ENCODE results near the gene MBP. TPM values are rescaled to one million over a fixed set of nuclear protein-coding genes. Genes with fewer than 3 reads are reported as not detected.

Gene MBP
- total RNA-seq, 4 donors from 2014 or later: 40.9 to 67.7 (median 51.8) TPM

- Histone ChIP-seq H3K4me3 (no peak overlapping the region), H3K4me1 (peaks cover 4 to 27% (median 19%) of the 10 kb centered on the region in 4 donors), H3K9me3 (no peaks in the 10 kb centered on the region), H3K27ac (no peak overlapping the region), H3K27me3 (no peaks in the 10 kb centered on the region), H3K36me3 (peaks cover 0 to 8% (median 0%) of the 10 kb centered on the region in 3 donors)
- TF ChIP-seq POLR2A (IDR thresholded peaks at IDR 0.05) (no peak), CTCF (IDR thresholded peaks at IDR 0.05) (no peak)
- DNase-seq: no peak
Observed at GRCh38 chr18:77049938-77050337, 82.6 kb downstream of the MBP start.

GRCh38 chr18:77047803-77048419 lies 84.7 kb downstream of the MBP start:
- peaks cover 0 to 12% (median 0%) of the 10 kb centered on the region in 3 donors for H3K36me3 ChIP-seq
- H3K4me3 ChIP-seq: no peak overlapping the region
- H3K27ac ChIP-seq: no peak overlapping the region
- no peak for TF ChIP-seq CTCF (IDR thresholded peaks at IDR 0.05)
- no peak for TF ChIP-seq POLR2A (IDR thresholded peaks at IDR 0.05)
- H3K9me3 ChIP-seq: no peaks in the 10 kb centered on the region
- H3K4me1 ChIP-seq: peaks cover 0 to 11% (median 0%) of the 10 kb centered on the region in 4 donors
- no peak for DNase-seq
- H3K27me3 ChIP-seq: no peaks in the 10 kb centered on the region

- DNase-seq: no peak
- peaks cover 0 to 12% (median 0%) of the 10 kb centered on the region in 3 donors for H3K36me3 ChIP-seq
- no peaks in the 10 kb centered on the region for H3K27me3 ChIP-seq
- H3K4me1 ChIP-seq: peaks cover 0 to 5% (median 0%) of the 10 kb centered on the region in 4 donors
- H3K9me3 ChIP-seq: no peaks in the 10 kb centered on the region
- no peak overlapping the region for H3K4me3 ChIP-seq
- H3K27ac ChIP-seq: no peak overlapping the region
- TF ChIP-seq POLR2A (IDR thresholded peaks at IDR 0.05): no peak
- no peak for TF ChIP-seq CTCF (IDR thresholded peaks at IDR 0.05)
Observed at GRCh38 chr18:77046994-77047393, 85.6 kb downstream of the MBP start.

GRCh38 chr18:77046409-77046808 lies 86.2 kb downstream of the MBP start:
- peaks cover 0 to 5% (median 0%) of the 10 kb centered on the region in 4 donors for H3K4me1 ChIP-seq
- no peaks in the 10 kb centered on the region for H3K9me3 ChIP-seq
- DNase-seq: no peak
- H3K36me3 ChIP-seq: peaks cover 0 to 12% (median 0%) of the 10 kb centered on the region in 3 donors
- H3K4me3 ChIP-seq: no peak overlapping the region
- no peak overlapping the region for H3K27ac ChIP-seq
- TF ChIP-seq CTCF (IDR thresholded peaks at IDR 0.05): no peak
- no peak for TF ChIP-seq POLR2A (IDR thresholded peaks at IDR 0.05)
- no peaks in the 10 kb centered on the region for H3K27me3 ChIP-seq

- no peak for DNase-seq
- Histone ChIP-seq H3K27ac (peak overlapping the region in 1 of 4 donors; percentile 28), H3K9me3 (no peaks in the 10 kb centered on the region), H3K4me1 (peaks cover 0 to 5% (median 0%) of the 10 kb centered on the region in 4 donors), H3K36me3 (peaks cover 0 to 12% (median 0%) of the 10 kb centered on the region in 3 donors), H3K27me3 (no peaks in the 10 kb centered on the region), H3K4me3 (no peak overlapping the region)
- TF ChIP-seq POLR2A (IDR thresholded peaks at IDR 0.05) (no peak), CTCF (IDR thresholded peaks at IDR 0.05) (no peak)
Observed at GRCh38 chr18:77045677-77046076, 86.9 kb downstream of the MBP start.
